Measurements from ENCODE around the gene PNPLA7.
A peak's percentile ranks its signal among the peaks of the same experiment; 100 is the strongest.

PNPLA7 gene

DNA sequence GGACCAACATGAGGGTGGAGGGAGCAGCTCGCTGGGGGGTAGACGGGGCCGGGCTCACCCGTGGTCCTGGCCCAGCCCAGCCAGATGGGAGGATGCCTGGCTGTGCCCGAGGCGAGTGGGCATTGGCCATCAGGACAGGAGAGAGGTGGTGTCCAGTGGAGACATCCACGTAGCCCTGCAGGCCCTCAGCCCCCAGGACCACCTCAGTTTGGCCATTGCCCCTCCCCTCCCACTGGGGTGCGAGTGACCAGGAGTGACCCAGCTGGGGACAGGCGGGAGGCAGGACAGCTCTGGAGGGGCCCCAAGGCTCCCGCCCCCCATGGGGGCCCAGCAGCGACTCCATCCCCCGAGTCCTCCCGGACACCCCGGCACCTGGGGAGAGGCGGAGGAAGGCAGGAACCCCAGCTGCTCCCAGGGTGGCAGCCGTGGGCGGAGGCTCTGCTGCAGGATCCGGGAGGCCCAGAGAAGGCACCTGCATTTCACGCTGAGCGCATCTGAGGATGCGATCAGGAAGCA lies 118.7 kb downstream of the PNPLA7 start:
- no peak for DNase-seq
- Histone ChIP-seq H3K27ac (ENCODE audit: insufficient read depth in 1 of 2, low read depth in 1 of 2, low read length in 2 of 2, poor library complexity in 1 of 2, severe bottlenecking in 2 of 2) (no peak overlapping the region), H3K9me3 (ENCODE audit: control extremely low read depth in 1 of 5, control insufficient read depth in 4 of 5, insufficient read depth in 2 of 5, low read depth in 1 of 5, low read length in 4 of 5) (no peaks in the 10 kb centered on the region), H3K4me3 (ENCODE audit: control insufficient read depth in 1 of 7, extremely low read depth in 1 of 7, insufficient read depth in 4 of 7, low read depth in 2 of 7, low read length in 6 of 7) (no peak overlapping the region), H3K4me1 (ENCODE audit: control extremely low read depth in 1 of 4, control insufficient read depth in 4 of 4, insufficient read depth in 4 of 4, low read length in 3 of 4) (peaks cover 0 to 33% (median 18%) of the 10 kb centered on the region in 4 experiments), H3K27me3 (replicated peaks in 2 of 5; ENCODE audit: control insufficient read depth in 4 of 5, insufficient read depth in 5 of 5, low read length in 4 of 5) (no peaks in the 10 kb centered on the region), H3K36me3 (ENCODE audit: control insufficient read depth in 4 of 4, insufficient read depth in 4 of 4, low read length in 3 of 4) (no peaks in the 10 kb centered on the region)
- ChIA-PET CTCF (interaction anchor here (1.3 to 2.6 kb wide), 3 partner anchors 8 to 14 kb away, joined by 5 to 14 read pairs (median 5); partner anchors contain the start of genes EXD3 and NOXA1), POLR2A (no interaction called here)
- 93% methylated on average over 18 of the region's 21 CpGs for WGBS (ENCODE audit: insufficient coverage)

DNA sequence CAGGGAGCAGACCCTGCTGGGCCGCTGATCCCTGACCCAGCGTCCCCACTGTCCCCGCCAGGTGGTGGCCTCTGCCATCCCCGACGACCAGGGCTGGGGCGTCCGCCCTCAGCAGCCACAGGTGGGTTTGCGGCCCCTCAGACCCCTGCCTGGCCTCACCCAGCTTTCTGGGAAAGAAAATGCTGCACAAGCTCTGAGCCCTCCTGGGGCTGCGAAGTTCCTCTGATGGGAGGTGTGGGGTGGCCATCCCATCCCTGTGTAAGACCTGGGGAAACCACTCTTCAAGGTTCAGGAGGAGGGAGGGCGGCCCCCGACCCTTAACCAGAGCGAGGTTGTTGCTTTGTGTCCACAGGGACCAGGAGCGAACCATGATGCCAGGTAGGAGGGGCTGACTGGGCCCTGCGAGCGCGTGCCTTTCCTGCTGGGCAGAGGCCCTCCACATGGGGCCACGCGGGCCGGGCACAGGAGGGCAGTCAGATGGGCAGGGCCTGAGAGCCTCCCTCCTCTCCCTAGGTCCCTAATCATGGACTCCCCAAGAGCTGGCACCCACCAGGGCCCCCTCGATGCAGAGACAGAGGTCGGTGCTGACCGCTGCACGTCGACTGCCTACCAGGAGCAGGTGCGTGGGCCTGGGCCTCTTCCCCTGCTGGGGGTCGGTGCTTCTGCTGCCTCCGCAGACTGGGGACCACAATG lies 119.3 kb downstream of the PNPLA7 start:
- H3K4me1 ChIP-seq (ENCODE audit: control extremely low read depth in 1 of 4, control insufficient read depth in 4 of 4, insufficient read depth in 4 of 4, low read length in 3 of 4): peaks cover 0 to 30% (median 17%) of the 10 kb centered on the region in 4 experiments
- WGBS (ENCODE audit: insufficient coverage): 91% methylated on average over 20 of the region's 27 CpGs
- CTCF ChIA-PET: interaction anchor here (1.2 to 1.9 kb wide), 2 partner anchors 13 to 15 kb away, joined by 3 to 5 read pairs; no protein-coding TSS in a partner anchor
- DNase-seq: no peak
- H3K27ac ChIP-seq (ENCODE audit: insufficient read depth in 1 of 2, low read depth in 1 of 2, low read length in 2 of 2, poor library complexity in 1 of 2, severe bottlenecking in 2 of 2): no peak overlapping the region
- POLR2A ChIA-PET: no interaction called here
- no peak overlapping the region for H3K4me3 ChIP-seq (ENCODE audit: control insufficient read depth in 1 of 7, extremely low read depth in 1 of 7, insufficient read depth in 4 of 7, low read depth in 2 of 7, low read length in 6 of 7)
- peaks cover 0 to 2% (median 0%) of the 10 kb centered on the region in 4 experiments for H3K36me3 ChIP-seq (ENCODE audit: control insufficient read depth in 4 of 4, insufficient read depth in 4 of 4, low read length in 3 of 4)
- H3K9me3 ChIP-seq (ENCODE audit: control extremely low read depth in 1 of 5, control insufficient read depth in 4 of 5, insufficient read depth in 2 of 5, low read depth in 1 of 5, low read length in 4 of 5): no peaks in the 10 kb centered on the region
- H3K27me3 ChIP-seq (replicated peaks in 2 of 5; ENCODE audit: control insufficient read depth in 4 of 5, insufficient read depth in 5 of 5, low read length in 4 of 5): no peaks in the 10 kb centered on the region

- no peaks in the 10 kb centered on the region for H3K27me3 ChIP-seq (replicated peaks in 2 of 5; ENCODE audit: control insufficient read depth in 4 of 5, insufficient read depth in 5 of 5, low read length in 4 of 5)
- peak overlapping the region in 1 of 2 experiments; percentile 34 for H3K27ac ChIP-seq (ENCODE audit: insufficient read depth in 1 of 2, low read depth in 1 of 2, low read length in 2 of 2, poor library complexity in 1 of 2, severe bottlenecking in 2 of 2)
- CTCF ChIA-PET: interaction anchor here (1.2 to 1.9 kb wide), 3 partner anchors 14 to 16 kb away, joined by 3 to 5 read pairs (median 3); no protein-coding TSS in a partner anchor
- H3K4me3 ChIP-seq (ENCODE audit: control insufficient read depth in 1 of 7, extremely low read depth in 1 of 7, insufficient read depth in 4 of 7, low read depth in 2 of 7, low read length in 6 of 7): no peak overlapping the region
- WGBS (ENCODE audit: insufficient coverage): 86% methylated on average over 25 of the region's 34 CpGs
- no peaks in the 10 kb centered on the region for H3K9me3 ChIP-seq (ENCODE audit: control extremely low read depth in 1 of 5, control insufficient read depth in 4 of 5, insufficient read depth in 2 of 5, low read depth in 1 of 5, low read length in 4 of 5)
- peaks cover 0 to 2% (median 0%) of the 10 kb centered on the region in 4 experiments for H3K36me3 ChIP-seq (ENCODE audit: control insufficient read depth in 4 of 4, insufficient read depth in 4 of 4, low read length in 3 of 4)
- no peak for DNase-seq
- H3K4me1 ChIP-seq (ENCODE audit: control extremely low read depth in 1 of 4, control insufficient read depth in 4 of 4, insufficient read depth in 4 of 4, low read length in 3 of 4): peaks cover 0 to 23% (median 13%) of the 10 kb centered on the region in 4 experiments
- POLR2A ChIA-PET: no interaction called here
These were observed 120.1 kb downstream of the PNPLA7 start for GRCh38 chr9:137429974-137430722.

- Histone ChIP-seq H3K4me3 (ENCODE audit: control insufficient read depth in 1 of 7, extremely low read depth in 1 of 7, insufficient read depth in 4 of 7, low read depth in 2 of 7, low read length in 6 of 7) (no peak overlapping the region), H3K27ac (ENCODE audit: insufficient read depth in 1 of 2, low read depth in 1 of 2, low read length in 2 of 2, poor library complexity in 1 of 2, severe bottlenecking in 2 of 2) (no peak overlapping the region), H3K9me3 (ENCODE audit: control extremely low read depth in 1 of 5, control insufficient read depth in 4 of 5, insufficient read depth in 2 of 5, low read depth in 1 of 5, low read length in 4 of 5) (no peaks in the 10 kb centered on the region), H3K36me3 (ENCODE audit: control insufficient read depth in 4 of 4, insufficient read depth in 4 of 4, low read length in 3 of 4) (peaks cover 0 to 2% (median 0%) of the 10 kb centered on the region in 4 experiments), H3K4me1 (ENCODE audit: control extremely low read depth in 1 of 4, control insufficient read depth in 4 of 4, insufficient read depth in 4 of 4, low read length in 3 of 4) (peaks cover 0 to 17% (median 10%) of the 10 kb centered on the region in 4 experiments), H3K27me3 (replicated peaks in 2 of 5; ENCODE audit: control insufficient read depth in 4 of 5, insufficient read depth in 5 of 5, low read length in 4 of 5) (no peaks in the 10 kb centered on the region)
- DNase-seq: no peak
- WGBS (ENCODE audit: insufficient coverage): 97% methylated on average over 11 of the region's 14 CpGs
- ChIA-PET CTCF (interaction anchor here (1.3 kb wide), 1 partner anchor 13 kb away, joined by 3 read pairs; no protein-coding TSS in a partner anchor), POLR2A (no interaction called here)
These were observed 120.7 kb downstream of the PNPLA7 start for GRCh38 chr9:137429546-137429890.

DNA sequence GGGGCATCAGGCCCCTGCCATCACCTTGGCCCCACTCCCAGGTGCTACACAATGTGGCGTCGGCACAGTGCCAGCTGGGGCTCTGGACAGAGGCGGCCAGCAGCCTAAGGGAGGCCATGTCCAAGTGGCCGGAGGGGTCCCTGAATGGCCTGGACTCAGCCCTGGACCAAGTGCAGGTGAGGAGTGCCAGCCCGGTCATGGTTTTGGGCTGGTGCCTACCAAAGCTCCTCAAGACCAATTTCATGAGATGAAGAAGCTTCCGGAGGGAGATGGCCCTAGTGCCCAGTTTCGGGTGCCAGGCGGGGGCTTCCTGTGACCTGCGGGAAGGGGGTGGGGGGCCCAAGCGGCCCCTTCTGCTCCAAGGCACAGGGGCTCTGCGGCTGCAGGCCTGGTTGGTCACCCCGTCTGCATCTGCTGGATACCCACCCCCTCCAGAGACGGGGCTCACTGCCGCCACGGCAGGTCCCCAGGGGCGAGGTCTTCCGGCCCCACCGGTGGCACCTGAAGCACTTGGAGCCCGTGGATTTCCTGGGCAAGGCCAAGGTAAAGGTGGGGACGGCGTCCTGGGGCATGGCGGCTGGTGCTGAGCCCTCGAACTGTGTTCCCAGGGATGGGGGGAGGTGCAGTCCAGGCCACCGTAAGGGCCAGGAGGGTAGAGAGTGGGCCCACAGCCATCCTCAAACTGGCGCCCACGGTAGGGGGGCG lies 121.2 kb downstream of the PNPLA7 start:
- no peaks in the 10 kb centered on the region for H3K27me3 ChIP-seq (replicated peaks in 2 of 5; ENCODE audit: control insufficient read depth in 4 of 5, insufficient read depth in 5 of 5, low read length in 4 of 5)
- ChIA-PET POLR2A (no interaction called here), CTCF (interaction anchor here (1.3 kb wide), 1 partner anchor 13 kb away, joined by 3 read pairs; no protein-coding TSS in a partner anchor)
- DNase-seq: no peak
- H3K36me3 ChIP-seq (ENCODE audit: control insufficient read depth in 4 of 4, insufficient read depth in 4 of 4, low read length in 3 of 4): peaks cover 0 to 2% (median 0%) of the 10 kb centered on the region in 4 experiments
- no peaks in the 10 kb centered on the region for H3K9me3 ChIP-seq (ENCODE audit: control extremely low read depth in 1 of 5, control insufficient read depth in 4 of 5, insufficient read depth in 2 of 5, low read depth in 1 of 5, low read length in 4 of 5)
- WGBS (ENCODE audit: insufficient coverage): 92% methylated on average over 27 of the region's 27 CpGs
- no peak overlapping the region for H3K4me3 ChIP-seq (ENCODE audit: control insufficient read depth in 1 of 7, extremely low read depth in 1 of 7, insufficient read depth in 4 of 7, low read depth in 2 of 7, low read length in 6 of 7)
- H3K27ac ChIP-seq (ENCODE audit: insufficient read depth in 1 of 2, low read depth in 1 of 2, low read length in 2 of 2, poor library complexity in 1 of 2, severe bottlenecking in 2 of 2): no peak overlapping the region
- peaks cover 0 to 14% (median 8%) of the 10 kb centered on the region in 4 experiments for H3K4me1 ChIP-seq (ENCODE audit: control extremely low read depth in 1 of 4, control insufficient read depth in 4 of 4, insufficient read depth in 4 of 4, low read length in 3 of 4)

- no peaks in the 10 kb centered on the region for H3K27me3 ChIP-seq (replicated peaks in 2 of 5; ENCODE audit: control insufficient read depth in 4 of 5, insufficient read depth in 5 of 5, low read length in 4 of 5)
- no peak overlapping the region for H3K4me3 ChIP-seq (ENCODE audit: control insufficient read depth in 1 of 7, extremely low read depth in 1 of 7, insufficient read depth in 4 of 7, low read depth in 2 of 7, low read length in 6 of 7)
- no peaks in the 10 kb centered on the region for H3K9me3 ChIP-seq (ENCODE audit: control extremely low read depth in 1 of 5, control insufficient read depth in 4 of 5, insufficient read depth in 2 of 5, low read depth in 1 of 5, low read length in 4 of 5)
- H3K36me3 ChIP-seq (ENCODE audit: control insufficient read depth in 4 of 4, insufficient read depth in 4 of 4, low read length in 3 of 4): peaks cover 0 to 2% (median 0%) of the 10 kb centered on the region in 4 experiments
- H3K4me1 ChIP-seq (ENCODE audit: control extremely low read depth in 1 of 4, control insufficient read depth in 4 of 4, insufficient read depth in 4 of 4, low read length in 3 of 4): peaks cover 0 to 13% (median 11%) of the 10 kb centered on the region in 4 experiments
- WGBS (ENCODE audit: insufficient coverage): 100% methylated on average over 1 of the region's 6 CpGs
- DNase-seq: no peak
- POLR2A ChIA-PET: no interaction called here
- CTCF ChIA-PET: no interaction called here
- H3K27ac ChIP-seq (ENCODE audit: insufficient read depth in 1 of 2, low read depth in 1 of 2, low read length in 2 of 2, poor library complexity in 1 of 2, severe bottlenecking in 2 of 2): no peak overlapping the region
These were observed 121.9 kb downstream of the PNPLA7 start for GRCh38 chr9:137428311-137428630.

Measured in common myeloid progenitor, CD34-positive (primary cell).